ENCODE results near the gene MS4A8. TPM values are rescaled to one million over a fixed set of nuclear protein-coding genes. Genes with fewer than 3 reads are reported as not detected.

Gene MS4A8
- total and polyA plus RNA-seq, 2 donors (not counting 1 experiment from before 2014, with no cell fraction given), result not detected

GRCh38 chr11:60719391-60719790, 20.0 kb downstream of the MS4A8 start:
- H3K9me3 Mint-ChIP-seq (ENCODE audit: insufficient read depth), result no peaks in the 10 kb centered on the region
- Histone ChIP-seq H3K4me3 (ENCODE audit: control extremely low read depth in 1 of 5, extremely low read depth in 1 of 5, insufficient read depth in 1 of 5, low read depth in 2 of 5, low read length in 4 of 5) (no peak overlapping the region), H3K79me2 (ENCODE audit: control insufficient read depth, insufficient read depth, low read length) (no peaks in the 10 kb centered on the region), H2AFZ (ENCODE audit: insufficient read depth, low read depth, low read length, poor library complexity, severe bottlenecking) (no peak overlapping the region), H3K4me2 (replicated peaks; ENCODE audit: low read depth, low read length, poor library complexity, severe bottlenecking) (no peak overlapping the region), H3K27me3 (replicated peaks in 1 of 4; ENCODE audit: control extremely low read depth in 1 of 4, control insufficient read depth in 3 of 4, insufficient read depth in 4 of 4, low read length in 3 of 4) (peaks cover 0 to 8% (median 2%) of the 10 kb centered on the region in 4 experiments), H3K36me3 (replicated peaks in 1 of 2; ENCODE audit: control extremely low read depth in 1 of 2, control insufficient read depth in 1 of 2, extremely low read depth in 1 of 2, insufficient read depth in 2 of 2, low read length in 1 of 2) (no peaks in the 10 kb centered on the region), H3K9me3 (ENCODE audit: control extremely low read depth in 1 of 3, control insufficient read depth in 2 of 3, insufficient read depth in 1 of 3, low read length in 2 of 3) (peaks cover 0 to 14% (median 0%) of the 10 kb centered on the region in 3 donors), H4K20me1 (ENCODE audit: control insufficient read depth, insufficient read depth, low read length, poor library complexity, severe bottlenecking) (no peaks in the 10 kb centered on the region), H3K27ac (ENCODE audit: low read length in 2 of 2) (no peak overlapping the region), H3K4me1 (ENCODE audit: control insufficient read depth in 2 of 2, insufficient read depth in 2 of 2, low read length in 2 of 2) (no peaks in the 10 kb centered on the region), H3K9ac (ENCODE audit: low read length) (no peak overlapping the region)
- H3K4me1 Mint-ChIP-seq, result no peaks in the 10 kb centered on the region
- TF ChIP-seq CTCF (IDR thresholded peaks at IDR 0.05) (no peak), EZH2 (IDR thresholded peaks at IDR 0.05; ENCODE audit: borderline replicate concordance, insufficient read depth, low read depth, low read length, poor library complexity, severe bottlenecking) (no peak)
- H3K27me3 Mint-ChIP-seq, result peaks cover 38% of the 10 kb centered on the region
- POLR2A ChIA-PET, result no interaction called here
- WGBS (ENCODE audit: insufficient coverage), result 83% methylated on average over 1 of the region's 4 CpGs
- H3K4me3 Mint-ChIP-seq, result no peak overlapping the region
- CTCF ChIA-PET, result no interaction called here
- intact Hi-C loops (cut with micrococcal nuclease), result no loop called here
- DNase-seq (no peak), ATAC-seq (ENCODE audit: low read depth) (no peak)
- H3K27ac Mint-ChIP-seq, result no peak overlapping the region

- DNase-seq (no peak), ATAC-seq (ENCODE audit: low read depth) (no peak)
- POLR2A ChIA-PET, result no interaction called here
- no peaks in the 10 kb centered on the region for H3K4me1 ChIP-seq (ENCODE audit: control insufficient read depth in 2 of 2, insufficient read depth in 2 of 2, low read length in 2 of 2)
- intact Hi-C loops (cut with micrococcal nuclease), result no loop called here
- H3K9ac ChIP-seq (ENCODE audit: low read length), result no peak overlapping the region
- peaks cover 0 to 14% (median 0%) of the 10 kb centered on the region in 3 donors for H3K9me3 ChIP-seq (ENCODE audit: control extremely low read depth in 1 of 3, control insufficient read depth in 2 of 3, insufficient read depth in 1 of 3, low read length in 2 of 3)
- 100% methylated on average over 2 of the region's 6 CpGs for WGBS (ENCODE audit: insufficient coverage)
- H3K9me3 Mint-ChIP-seq (ENCODE audit: insufficient read depth), result no peaks in the 10 kb centered on the region
- no peaks in the 10 kb centered on the region for H3K36me3 ChIP-seq (replicated peaks in 1 of 2; ENCODE audit: control extremely low read depth in 1 of 2, control insufficient read depth in 1 of 2, extremely low read depth in 1 of 2, insufficient read depth in 2 of 2, low read length in 1 of 2)
- H4K20me1 ChIP-seq (ENCODE audit: control insufficient read depth, insufficient read depth, low read length, poor library complexity, severe bottlenecking), result no peaks in the 10 kb centered on the region
- H3K4me3 ChIP-seq (ENCODE audit: control extremely low read depth in 1 of 5, extremely low read depth in 1 of 5, insufficient read depth in 1 of 5, low read depth in 2 of 5, low read length in 4 of 5), result no peak overlapping the region
- H3K27me3 ChIP-seq (replicated peaks in 1 of 4; ENCODE audit: control extremely low read depth in 1 of 4, control insufficient read depth in 3 of 4, insufficient read depth in 4 of 4, low read length in 3 of 4), result peaks cover 0 to 5% (median 2%) of the 10 kb centered on the region in 4 experiments
- CTCF ChIA-PET, result interaction anchor here (0.9 kb wide), 1 partner anchor 14 kb away, joined by 3 read pairs; no protein-coding TSS in a partner anchor
- H3K4me2 ChIP-seq (replicated peaks; ENCODE audit: low read depth, low read length, poor library complexity, severe bottlenecking), result no peak overlapping the region
- H3K4me3 Mint-ChIP-seq, result no peak overlapping the region
- H3K27ac ChIP-seq (ENCODE audit: low read length in 2 of 2), result no peak overlapping the region
- TF ChIP-seq EZH2 (IDR thresholded peaks at IDR 0.05; ENCODE audit: borderline replicate concordance, insufficient read depth, low read depth, low read length, poor library complexity, severe bottlenecking), result no peak
- TF ChIP-seq CTCF (IDR thresholded peaks at IDR 0.05), result no peak
- H2AFZ ChIP-seq (ENCODE audit: insufficient read depth, low read depth, low read length, poor library complexity, severe bottlenecking), result no peak overlapping the region
- no peak overlapping the region for H3K27ac Mint-ChIP-seq
- no peaks in the 10 kb centered on the region for H3K4me1 Mint-ChIP-seq
- no peaks in the 10 kb centered on the region for H3K79me2 ChIP-seq (ENCODE audit: control insufficient read depth, insufficient read depth, low read length)
- peaks cover 35% of the 10 kb centered on the region for H3K27me3 Mint-ChIP-seq
These were observed 21.0 kb downstream of the MS4A8 start for GRCh38 chr11:60720460-60720859.

Measured in B cell (primary cell).